ENCODE results near the gene NLGN1.
A peak's percentile ranks its signal among the peaks of the same experiment; 100 is the strongest.
"Not testable (repeated sequence)": the region's sequence is repeated elsewhere in the genome, so short reads cannot be mapped to it uniquely, and the experiment has no call there.

Gene NLGN1

DNA sequence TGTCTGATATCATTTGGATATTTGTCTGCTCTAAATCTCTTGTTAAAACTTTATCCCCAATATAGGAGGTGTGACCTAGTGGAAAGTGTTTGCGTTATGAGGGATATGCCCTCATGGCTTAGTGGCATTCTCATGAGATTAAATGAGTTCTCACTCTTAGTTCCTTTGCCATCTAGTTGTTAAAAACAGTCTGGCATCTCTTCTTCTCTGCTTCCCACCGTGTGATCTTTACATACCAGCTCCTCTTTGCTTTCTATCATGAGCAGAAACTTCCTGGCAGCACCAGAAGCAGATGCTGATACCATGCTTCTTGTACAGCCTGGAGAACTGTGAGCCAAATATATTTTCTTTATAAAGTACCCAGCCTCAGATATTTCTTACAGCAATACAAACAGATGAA is 33.0 kb downstream of the NLGN1 start:
- DNase-seq (ENCODE audit: low read depth): no peak

GRCh38 chr3:173439004-173439403 is 41.5 kb downstream of the NLGN1 start:
- no peak for DNase-seq (ENCODE audit: low read depth)

DNA sequence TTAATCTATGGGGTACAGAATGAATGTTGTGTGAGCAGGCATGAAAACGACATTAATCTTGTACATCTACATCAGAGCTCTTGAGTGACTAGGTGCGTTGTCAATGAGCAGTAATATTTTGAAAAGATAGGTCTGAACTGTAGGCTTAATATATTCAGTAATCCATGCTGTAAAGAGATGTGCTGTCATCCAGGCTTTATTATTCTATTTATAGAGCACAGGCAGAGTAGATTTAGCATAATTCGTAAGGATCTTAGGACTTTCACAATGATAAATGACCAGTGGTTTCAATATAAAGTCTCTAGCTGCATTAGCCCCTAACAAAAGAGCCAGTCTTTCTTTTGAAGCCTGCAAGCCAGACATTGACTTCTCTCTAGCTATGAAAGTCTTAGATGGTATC is 43.0 kb downstream of the NLGN1 start:
- no peak for DNase-seq (ENCODE audit: low read depth)

DNA sequence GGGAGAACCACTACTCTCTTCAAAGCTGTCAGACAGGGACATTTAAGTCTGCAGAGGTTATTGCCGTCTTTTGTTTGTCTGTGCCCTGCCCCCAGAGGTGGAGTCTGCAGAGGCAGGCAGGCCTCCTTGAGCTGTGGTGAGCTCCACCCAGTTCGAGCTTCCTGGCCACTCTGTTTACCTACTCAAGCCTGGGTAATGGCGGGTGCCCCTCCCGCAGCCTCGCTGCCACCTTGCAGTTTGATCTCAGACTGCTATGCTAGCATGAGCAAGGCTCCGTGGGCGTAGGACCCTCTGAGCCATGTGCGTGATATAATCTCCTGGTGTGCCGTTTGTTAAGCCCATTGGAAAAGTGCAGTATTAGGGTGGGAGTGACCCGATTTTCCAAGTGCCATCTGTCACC is 54.0 kb downstream of the NLGN1 start:
- not testable (repeated sequence) for DNase-seq (ENCODE audit: low read depth)

DNA sequence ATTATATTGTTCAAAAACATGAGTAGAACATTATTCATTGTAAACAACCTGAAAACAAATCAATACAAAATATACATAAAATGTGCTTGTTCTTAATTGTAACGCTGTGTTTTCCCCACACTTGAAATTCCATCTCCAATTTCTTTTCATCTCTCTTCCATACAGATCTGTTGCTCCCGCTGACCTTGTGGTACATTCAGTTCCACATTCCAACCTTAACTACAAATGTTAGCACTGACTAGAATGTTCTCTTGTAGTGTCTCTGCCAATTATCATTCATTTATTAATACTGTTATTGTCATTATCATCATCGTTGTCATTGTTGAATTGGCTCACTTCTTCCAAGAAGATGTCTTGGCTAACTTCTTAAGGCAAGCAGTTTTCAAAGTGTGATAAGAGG is 65.7 kb downstream of the NLGN1 start:
- no peak for DNase-seq (ENCODE audit: low read depth)

- DNase-seq (ENCODE audit: low read depth): peak; percentile 42
Measured at GRCh38 chr3:173465112-173465511, 67.6 kb downstream of the NLGN1 start.

- DNase-seq (ENCODE audit: low read depth): no peak
Measured at GRCh38 chr3:173465898-173466678, 68.5 kb downstream of the NLGN1 start.

GRCh38 chr3:173467501-173467900 is 70.0 kb downstream of the NLGN1 start:
- peak; percentile 0 for DNase-seq (ENCODE audit: low read depth)

DNA sequence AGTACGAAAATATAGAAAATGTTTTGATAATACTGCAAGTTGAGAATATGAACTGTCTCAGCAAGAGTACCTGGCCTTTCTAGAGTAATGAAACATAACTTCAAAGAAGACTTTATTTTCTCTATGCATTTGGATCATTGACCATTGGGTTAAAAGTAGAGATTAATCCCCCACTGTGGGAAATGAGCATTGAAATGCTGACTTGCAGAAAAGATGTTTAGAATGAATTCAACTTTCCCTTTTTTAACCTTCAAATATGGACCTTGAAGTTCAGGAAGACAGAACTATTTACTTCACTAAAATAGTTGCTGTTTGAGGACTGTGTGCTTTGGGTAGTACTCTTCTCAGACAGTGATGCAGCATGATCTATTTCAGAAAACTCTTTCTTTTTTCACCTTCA is 75.7 kb downstream of the NLGN1 start:
- no peak for DNase-seq (ENCODE audit: low read depth)

GRCh38 chr3:173479301-173479700 is 81.8 kb downstream of the NLGN1 start:
- no peak for DNase-seq (ENCODE audit: low read depth)

- DNase-seq (ENCODE audit: low read depth): peak; percentile 7
Measured at GRCh38 chr3:173501931-173502489, 104.5 kb downstream of the NLGN1 start.

GRCh38 chr3:173502983-173503568 is 105.5 kb downstream of the NLGN1 start:
- peak; percentile 30 for DNase-seq (ENCODE audit: low read depth)

- DNase-seq (ENCODE audit: low read depth): no peak
Measured at GRCh38 chr3:173510565-173510964, 113.0 kb downstream of the NLGN1 start.

DNA sequence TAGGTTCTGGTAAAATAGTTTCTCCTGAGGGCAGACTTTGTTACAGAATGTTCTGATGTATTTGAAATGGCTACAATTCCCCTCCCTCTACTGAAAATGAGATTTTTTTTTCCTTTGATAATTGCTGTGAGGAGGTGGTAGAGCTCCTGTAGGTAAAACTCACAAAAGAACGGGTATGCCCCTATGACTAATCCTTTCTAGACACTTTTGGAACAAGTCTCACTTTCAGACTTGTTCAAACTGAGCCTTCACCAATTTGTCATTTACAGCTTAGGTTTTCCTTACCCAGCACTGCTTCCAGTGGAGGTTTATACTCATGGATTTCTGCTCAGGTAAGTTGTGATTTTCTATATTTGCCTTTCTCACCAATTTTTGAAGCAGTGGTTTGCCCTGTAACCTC is 115.6 kb downstream of the NLGN1 start:
- no peak for DNase-seq (ENCODE audit: low read depth)

DNA sequence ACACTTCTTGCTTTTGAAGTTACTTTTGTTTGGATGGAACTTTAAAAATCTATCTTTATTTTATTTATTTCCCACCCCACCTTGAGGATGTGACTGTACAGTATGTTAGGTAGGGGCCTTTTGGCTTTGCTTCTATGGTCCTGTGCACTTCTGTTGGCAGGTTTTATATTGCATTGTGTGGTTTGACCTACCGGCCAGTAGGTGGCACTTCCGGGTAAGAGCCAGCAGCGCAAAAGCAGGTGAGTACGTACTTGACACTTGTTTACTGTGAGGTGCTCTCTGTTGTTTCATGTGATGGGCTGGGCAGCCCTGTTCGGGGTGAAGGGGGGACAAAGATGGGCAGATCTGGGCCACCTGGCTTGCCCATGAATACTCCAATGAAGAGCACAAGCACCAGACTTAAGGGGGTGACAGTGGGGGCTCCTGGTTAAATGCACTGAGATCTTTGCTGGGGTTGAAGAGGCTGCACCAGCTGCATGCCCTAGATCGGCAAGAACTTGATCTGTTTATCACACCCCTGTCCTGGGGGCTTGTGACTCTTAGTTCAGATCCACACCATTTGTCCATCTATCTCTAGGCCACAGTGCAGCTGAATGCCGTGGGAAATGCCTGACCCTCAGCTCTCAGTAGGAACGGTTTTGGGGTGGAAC is 131.6 kb downstream of the NLGN1 start:
- no peak for DNase-seq (ENCODE audit: low read depth)

DNA sequence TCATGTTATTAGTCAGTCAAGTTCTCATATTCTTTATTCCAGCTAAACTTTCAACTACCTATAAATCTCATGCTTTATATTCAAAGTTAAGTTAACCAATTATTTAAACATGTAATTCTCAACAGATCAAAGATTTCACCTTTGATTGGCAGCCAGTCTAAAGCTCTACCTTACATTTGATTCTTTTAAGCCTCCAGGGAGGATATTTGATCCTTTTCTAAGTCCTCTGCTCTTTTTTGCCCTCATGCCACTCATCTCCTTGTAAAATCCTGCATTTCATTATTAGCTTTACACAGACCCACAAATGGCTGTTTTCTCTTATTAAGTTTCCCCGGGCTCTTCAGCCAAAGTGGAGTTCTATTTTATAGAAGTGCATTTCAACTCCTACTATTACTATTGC is 134.1 kb downstream of the NLGN1 start:
- DNase-seq (ENCODE audit: low read depth): no peak

- DNase-seq (ENCODE audit: low read depth): no peak
Measured at GRCh38 chr3:173538410-173538809, 140.9 kb downstream of the NLGN1 start.

- not testable (repeated sequence) for DNase-seq (ENCODE audit: low read depth)
Measured at GRCh38 chr3:173545590-173545989, 148.0 kb downstream of the NLGN1 start.

DNA sequence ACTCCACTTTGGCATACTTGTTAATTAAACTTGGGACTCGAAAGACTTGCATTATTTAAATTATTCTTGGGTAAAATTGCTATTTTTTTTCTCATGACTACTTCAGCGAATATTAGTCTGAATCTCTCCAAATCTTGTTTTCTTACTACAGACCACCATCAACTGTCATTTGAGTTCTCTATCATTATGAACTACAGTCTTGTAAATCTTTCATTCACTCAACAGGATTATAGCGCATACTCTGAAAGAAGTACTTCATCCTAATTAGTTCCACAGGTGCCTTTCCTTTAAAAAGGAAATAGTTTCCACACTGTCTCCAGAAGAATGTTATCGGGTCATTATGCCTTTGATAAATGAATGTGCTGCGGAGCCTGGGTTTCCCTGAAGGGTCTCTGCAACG is 149.5 kb downstream of the NLGN1 start:
- no peak for DNase-seq (ENCODE audit: low read depth)

GRCh38 chr3:173548261-173548660 is 150.7 kb downstream of the NLGN1 start:
- no peak for DNase-seq (ENCODE audit: low read depth)

GRCh38 chr3:173552526-173552925 is 155.0 kb downstream of the NLGN1 start:
- DNase-seq (ENCODE audit: low read depth): no peak

GRCh38 chr3:173553635-173554280 is 156.2 kb downstream of the NLGN1 start:
- DNase-seq (ENCODE audit: low read depth): peak; percentile 29

- DNase-seq (ENCODE audit: low read depth): no peak
Measured at GRCh38 chr3:173556546-173556945, 159.0 kb downstream of the NLGN1 start.
